GM12878 (cell line): ENCODE data around the gene PRCD. TPM values are rescaled to one million over a fixed set of nuclear protein-coding genes. Genes with fewer than 3 reads are reported as not detected.

Experiments used
- ATAC-seq: fragments of 200-7000 bp; cut with Tn5 transposase; 3 replicates; pipeline ENCODE4 v1.9.1; 2020; ENCODE audit warnings: mild to moderate bottlenecking, moderate library complexity
- BruUV-seq: library from RNA; stranded (reverse); fragments of 400-500 nt; replicated peaks from 2 replicates; lab custom pipeline; 2021; lab: Mats Ljungman, UMichigan
- CTCF ChIA-PET: fragments of 300-600 bp; sonication (Branson Sonifier 250); formaldehyde crosslinking; extraction: SDS; loops from one replicate; lab custom pipeline; 2021; ENCODE audit warnings: inconsistent platforms; lab: Yijun Ruan, JAX
- POLR2A ChIA-PET: fragments of 350-600 bp; formaldehyde crosslinking; extraction: SDS; loops from one replicate; lab custom pipeline; 2021; ENCODE audit warnings: inconsistent platforms; lab: Charles Lee
- RAD21 ChIA-PET: fragments of 300-600 bp; sonication (Branson Sonifier 250); formaldehyde crosslinking; loops from one replicate; lab custom pipeline; 2023; ENCODE audit warnings: antibody characterized with exemption; ENCODE audit not compliant: unreplicated experiment; lab: Charles Lee
- SMC1A ChIA-PET: fragments of 300-600 bp; sonication (Branson Sonifier 250); formaldehyde crosslinking; loops from one replicate; lab custom pipeline; 2023; ENCODE audit not compliant: unreplicated experiment, uncharacterized antibody; lab: Charles Lee
- DNase-seq: peaks from one replicate; pipeline ENCODE4 v3.0.0-alpha.2; 2011; ENCODE audit warnings: low read depth, low spot score
- FAIRE-seq: peaks from 3 replicates; lab custom pipeline; 2011; peaks lifted over from hg19 to GRCh38; lab: Jason Lieb, UNC
- H2AFZ ChIP-seq: 2 replicates; pipeline ENCODE4 v1.6.0; 2011; ENCODE audit warnings: low read depth, low read length, control low read depth; ENCODE audit not compliant: control insufficient read depth
- H3K27ac ChIP-seq: 2 replicates; pipeline ENCODE4 v1.5.1; 2011; ENCODE audit warnings: control low read depth; ENCODE audit not compliant: control insufficient read depth, insufficient read depth
- H3K27me3 ChIP-seq, 2 experiments: replicated peaks in 1 of 2; 2 replicates each; pipeline versions ENCODE4 v1.6.0 to v1.6.1; 2011; ENCODE audit warnings: low read length in 1 of 2; ENCODE audit not compliant: control insufficient read depth in 2 of 2, insufficient read depth in 2 of 2
- H3K36me3 ChIP-seq, 2 experiments: 2 replicates each; pipeline ENCODE4 v1.5.1; 2011; ENCODE audit warnings: low read length in 1 of 2; ENCODE audit not compliant: control insufficient read depth in 2 of 2, insufficient read depth in 2 of 2
- H3K4me1 ChIP-seq: 2 replicates; pipeline ENCODE4 v1.6.1; 2011; ENCODE audit warnings: mild to moderate bottlenecking, low read length, moderate library complexity, mixed read lengths; ENCODE audit not compliant: control insufficient read depth, insufficient read depth
- H3K4me2 ChIP-seq: 2 replicates; pipeline ENCODE4 v1.6.0; 2011; ENCODE audit warnings: control low read depth; ENCODE audit not compliant: control insufficient read depth, insufficient read depth
- H3K4me3 ChIP-seq: fragments of 200-600 bp; sonication (generic); 2 replicates; pipeline ENCODE4 v1.5.1; 2016
- H3K79me2 ChIP-seq: 2 replicates; pipeline ENCODE4 v1.6.0; 2011; ENCODE audit warnings: low read length; ENCODE audit not compliant: control insufficient read depth, insufficient read depth
- H3K9ac ChIP-seq: 2 replicates; pipeline ENCODE4 v1.8.0; 2011; ENCODE audit warnings: low read length, control low read depth, mixed read lengths; ENCODE audit not compliant: control insufficient read depth, insufficient read depth
- H3K9me3 ChIP-seq: replicated peaks from 3 replicates; pipeline ENCODE4 v1.5.1; 2011; ENCODE audit warnings: mild to moderate bottlenecking, low read length; ENCODE audit not compliant: control insufficient read depth, insufficient read depth
- H4K20me1 ChIP-seq: 2 replicates; pipeline ENCODE4 v1.6.0; 2011; ENCODE audit not compliant: control insufficient read depth, insufficient read depth
- BACH1 ChIP-seq: fragments of 450-650 bp; IDR thresholded peaks from 2 replicates; pipeline ENCODE4 v1.6.1; 2017; ENCODE audit warnings: mild to moderate bottlenecking, borderline replicate concordance
- BRCA1 ChIP-seq: IDR thresholded peaks from 2 replicates; pipeline ENCODE4 v1.6.1; 2011; ENCODE audit warnings: low read depth, low read length, improper control_type of control experiment
- CREM ChIP-seq: IDR thresholded peaks from 2 replicates; pipeline ENCODE4 v1.6.1; 2014; ENCODE audit warnings: antibody characterized with exemption, low read depth
- KDM1A ChIP-seq: fragments of 200-600 bp; sonication (generic); IDR thresholded peaks from 2 replicates; pipeline ENCODE4 v1.6.1; 2016; ENCODE audit warnings: borderline replicate concordance
- MXI1 ChIP-seq: fragments of 150-350 bp; IDR thresholded peaks from 2 replicates; pipeline ENCODE4 v1.6.1; 2011; ENCODE audit warnings: low read depth, mild to moderate bottlenecking, inconsistent platforms, low read length, improper control_type of control experiment
- RAD51 ChIP-seq: fragments of 450-650 bp; IDR thresholded peaks from 2 replicates; pipeline ENCODE4 v1.6.1; 2016; ENCODE audit warnings: moderate library complexity, mild to moderate bottlenecking, inconsistent platforms
- SIN3A ChIP-seq: IDR thresholded peaks from 2 replicates; pipeline ENCODE4 v1.6.1; 2012; ENCODE audit warnings: low read depth, low read length, improper control_type of control experiment
- STAT1 ChIP-seq: fragments of 450-650 bp; conservative IDR thresholded peaks from 2 replicates; pipeline ENCODE4 v1.6.1; 2014; ENCODE audit warnings: antibody characterized with exemption, mild to moderate bottlenecking
- TARDBP ChIP-seq: IDR thresholded peaks from 2 replicates; pipeline ENCODE4 v1.6.1; 2016; ENCODE audit warnings: borderline replicate concordance
- YY1 ChIP-seq: IDR thresholded peaks from 2 replicates; pipeline ENCODE4 v1.6.1; 2011; ENCODE audit warnings: low read depth, mild to moderate bottlenecking, low read length
- ZBED1 ChIP-seq: IDR thresholded peaks from 2 replicates; pipeline ENCODE4 v1.6.1; 2016; ENCODE audit warnings: borderline replicate concordance
- in situ Hi-C: fragments of 300-500 bp; cut with MboI; formaldehyde crosslinking; loops from 9 replicates; pipeline ENCODE4 v1.14.3; 2018; ENCODE audit warnings: mixed read lengths
- intact Hi-C: fragments of 100-400 bp; cut with micrococcal nuclease; formaldehyde crosslinking; loops from one replicate; pipeline ENCODE4 v1.14.2; 2022; ENCODE audit not compliant: unreplicated experiment
- polyA plus RNA-seq, 11 experiments: library from polyadenylated mRNA; depleted of rRNA in 4 of 11; unstranded in 6 of 11; stranded (reverse) in 5 of 11; fragments of >200 nt; fragmentation: Nextera tagmentation in 4 of 11; fragmentation: Illumina TruSeq in 1 of 11; extraction: Ambion mirVana in 4 of 11; extraction: Trizol in 1 of 11; gene quantifications; 1 replicate in 1 of 11; 2 replicates in 10 of 11; pipeline versions ENCODE4 v1.2.1 to v1.2.3, GENCODE V29; 2011 to 2016; ENCODE audit warnings: inconsistent platforms in 2 of 11, missing spikeins in 2 of 11, low read depth in 1 of 11
- total RNA-seq, 4 experiments: library from RNA; depleted of rRNA in 3 of 4; stranded (reverse); fragments of >200 nt in 3 of 4; fragmentation: Illumina TruSeq in 1 of 4; extraction: Trizol in 1 of 4; gene quantifications; 2 replicates each; pipeline versions ENCODE4 v1.2.1 to v1.2.3, GENCODE V29; 2013 to 2021
- TF ChIP-seq, protein P1 (sequence below): IDR thresholded peaks from 2 replicates; pipeline ENCODE4 v1.6.1; 2012; ENCODE audit warnings: low read depth, low read length, improper control_type of control experiment
- TF ChIP-seq, protein P2 (sequence below): IDR thresholded peaks from 2 replicates; pipeline ENCODE4 v1.6.1; 2012; ENCODE audit warnings: low read depth, low read length, improper control_type of control experiment
- TF ChIP-seq, protein P3 (sequence below): fragments of 450-650 bp; formaldehyde crosslinking; IDR thresholded peaks from 2 replicates; pipeline ENCODE4 v1.5.0; 2022; ENCODE audit warnings: mild to moderate bottlenecking, missing genetic modification characterization
- TF ChIP-seq, protein P4 (sequence below): fragments of 450-650 bp; IDR thresholded peaks from 2 replicates; pipeline ENCODE4 v1.6.1; 2017; ENCODE audit warnings: mild to moderate bottlenecking, low read depth, inconsistent platforms; ENCODE audit not compliant: poor library complexity, severe bottlenecking

The PRCD gene
- total and polyA plus RNA-seq, 10 of the 15 experiments (the other 5 are each of a cell fraction or from before 2014, with no cell fraction given), result 0.18 to 0.95 (median 0.34) TPM; not detected in 4

DNA sequence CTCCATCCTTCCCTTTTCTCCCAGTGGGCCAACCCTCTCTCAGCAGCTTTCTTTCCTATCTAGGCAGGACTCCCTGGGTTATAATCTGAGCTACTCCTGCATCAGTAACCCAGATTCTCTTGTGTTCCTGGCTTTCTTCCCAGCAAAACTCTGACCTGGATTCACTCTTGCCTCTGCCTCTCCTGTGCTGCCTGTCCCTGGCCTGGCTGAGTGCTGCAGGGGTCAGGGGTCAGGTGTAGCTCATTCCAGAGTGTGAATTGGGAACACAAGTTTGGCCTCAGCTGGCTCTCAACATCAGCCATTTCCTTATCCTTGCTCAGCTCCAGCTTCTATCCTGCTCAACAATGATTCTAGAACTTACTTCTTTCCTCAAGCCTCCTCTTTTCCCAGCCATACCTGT lies 48.3 kb downstream of the PRCD start:
- Histone ChIP-seq H3K4me1 (no peaks in the 10 kb centered on the region), H3K9ac (no peak overlapping the region), H2AFZ (no peak overlapping the region), H3K4me2 (no peak overlapping the region), H3K36me3 (no peaks in the 10 kb centered on the region), H3K27me3 (peaks cover 3 to 9% of the 10 kb centered on the region in 2 experiments; a peak in 3 of 4 replicates), H4K20me1 (no peaks in the 10 kb centered on the region), H3K9me3 (no peaks in the 10 kb centered on the region), H3K79me2 (no peaks in the 10 kb centered on the region), H3K4me3 (no peak overlapping the region), H3K27ac (no peak overlapping the region)
- SMC1A ChIA-PET, result interaction anchor here (1.4 to 2.4 kb wide), 2 partner anchors 10 to 31 kb away, joined by 3 to 8 read pairs; no protein-coding TSS in a partner anchor
- CTCF ChIA-PET, result interaction anchor here (0.8 to 3.0 kb wide), 5 partner anchors 10 to 65 kb away, joined by 3 to 14 read pairs (median 4); no protein-coding TSS in a partner anchor
- intact Hi-C loops (no loop called here), in situ Hi-C loops (no loop called here)
- DNase-seq (no peak), FAIRE-seq (no peak), ATAC-seq (no peak)
- no TSS peak for BruUV-seq
- RAD21 ChIA-PET, result interaction anchor here (0.8 kb wide), 1 partner anchor 36 kb away, joined by 3 read pairs; no protein-coding TSS in a partner anchor
- POLR2A ChIA-PET, result interaction anchor here (0.7 to 0.8 kb wide), 2 partner anchors 10 to 36 kb away, joined by 5 to 6 read pairs; no protein-coding TSS in a partner anchor
- TF ChIP-seq, protein P1, sequence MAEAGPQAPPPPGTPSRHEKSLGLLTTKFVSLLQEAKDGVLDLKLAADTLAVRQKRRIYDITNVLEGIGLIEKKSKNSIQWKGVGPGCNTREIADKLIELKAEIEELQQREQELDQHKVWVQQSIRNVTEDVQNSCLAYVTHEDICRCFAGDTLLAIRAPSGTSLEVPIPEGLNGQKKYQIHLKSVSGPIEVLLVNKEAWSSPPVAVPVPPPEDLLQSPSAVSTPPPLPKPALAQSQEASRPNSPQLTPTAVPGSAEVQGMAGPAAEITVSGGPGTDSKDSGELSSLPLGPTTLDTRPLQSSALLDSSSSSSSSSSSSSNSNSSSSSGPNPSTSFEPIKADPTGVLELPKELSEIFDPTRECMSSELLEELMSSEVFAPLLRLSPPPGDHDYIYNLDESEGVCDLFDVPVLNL, result no peak
- TF ChIP-seq BACH1, result no peak
- TF ChIP-seq YY1, result no peak
- no peak for TF ChIP-seq KDM1A
- no peak for TF ChIP-seq RAD51
- TF ChIP-seq CREM, result no peak
- TF ChIP-seq, protein P2, sequence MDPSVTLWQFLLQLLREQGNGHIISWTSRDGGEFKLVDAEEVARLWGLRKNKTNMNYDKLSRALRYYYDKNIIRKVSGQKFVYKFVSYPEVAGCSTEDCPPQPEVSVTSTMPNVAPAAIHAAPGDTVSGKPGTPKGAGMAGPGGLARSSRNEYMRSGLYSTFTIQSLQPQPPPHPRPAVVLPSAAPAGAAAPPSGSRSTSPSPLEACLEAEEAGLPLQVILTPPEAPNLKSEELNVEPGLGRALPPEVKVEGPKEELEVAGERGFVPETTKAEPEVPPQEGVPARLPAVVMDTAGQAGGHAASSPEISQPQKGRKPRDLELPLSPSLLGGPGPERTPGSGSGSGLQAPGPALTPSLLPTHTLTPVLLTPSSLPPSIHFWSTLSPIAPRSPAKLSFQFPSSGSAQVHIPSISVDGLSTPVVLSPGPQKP, result no peak
- TF ChIP-seq ZBED1, result no peak
- no peak for TF ChIP-seq TARDBP
- TF ChIP-seq, protein P3, sequence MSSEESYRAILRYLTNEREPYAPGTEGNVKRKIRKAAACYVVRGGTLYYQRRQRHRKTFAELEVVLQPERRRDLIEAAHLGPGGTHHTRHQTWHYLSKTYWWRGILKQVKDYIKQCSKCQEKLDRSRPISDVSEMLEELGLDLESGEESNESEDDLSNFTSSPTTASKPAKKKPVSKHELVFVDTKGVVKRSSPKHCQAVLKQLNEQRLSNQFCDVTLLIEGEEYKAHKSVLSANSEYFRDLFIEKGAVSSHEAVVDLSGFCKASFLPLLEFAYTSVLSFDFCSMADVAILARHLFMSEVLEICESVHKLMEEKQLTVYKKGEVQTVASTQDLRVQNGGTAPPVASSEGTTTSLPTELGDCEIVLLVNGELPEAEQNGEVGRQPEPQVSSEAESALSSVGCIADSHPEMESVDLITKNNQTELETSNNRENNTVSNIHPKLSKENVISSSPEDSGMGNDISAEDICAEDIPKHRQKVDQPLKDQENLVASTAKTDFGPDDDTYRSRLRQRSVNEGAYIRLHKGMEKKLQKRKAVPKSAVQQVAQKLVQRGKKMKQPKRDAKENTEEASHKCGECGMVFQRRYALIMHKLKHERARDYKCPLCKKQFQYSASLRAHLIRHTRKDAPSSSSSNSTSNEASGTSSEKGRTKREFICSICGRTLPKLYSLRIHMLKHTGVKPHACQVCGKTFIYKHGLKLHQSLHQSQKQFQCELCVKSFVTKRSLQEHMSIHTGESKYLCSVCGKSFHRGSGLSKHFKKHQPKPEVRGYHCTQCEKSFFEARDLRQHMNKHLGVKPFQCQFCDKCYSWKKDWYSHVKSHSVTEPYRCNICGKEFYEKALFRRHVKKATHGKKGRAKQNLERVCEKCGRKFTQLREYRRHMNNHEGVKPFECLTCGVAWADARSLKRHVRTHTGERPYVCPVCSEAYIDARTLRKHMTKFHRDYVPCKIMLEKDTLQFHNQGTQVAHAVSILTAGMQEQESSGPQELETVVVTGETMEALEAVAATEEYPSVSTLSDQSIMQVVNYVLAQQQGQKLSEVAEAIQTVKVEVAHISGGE (CRISPR knock-in tag), result no peak
- TF ChIP-seq BRCA1, result no peak
- TF ChIP-seq MXI1, result no peak
- TF ChIP-seq, protein P4, sequence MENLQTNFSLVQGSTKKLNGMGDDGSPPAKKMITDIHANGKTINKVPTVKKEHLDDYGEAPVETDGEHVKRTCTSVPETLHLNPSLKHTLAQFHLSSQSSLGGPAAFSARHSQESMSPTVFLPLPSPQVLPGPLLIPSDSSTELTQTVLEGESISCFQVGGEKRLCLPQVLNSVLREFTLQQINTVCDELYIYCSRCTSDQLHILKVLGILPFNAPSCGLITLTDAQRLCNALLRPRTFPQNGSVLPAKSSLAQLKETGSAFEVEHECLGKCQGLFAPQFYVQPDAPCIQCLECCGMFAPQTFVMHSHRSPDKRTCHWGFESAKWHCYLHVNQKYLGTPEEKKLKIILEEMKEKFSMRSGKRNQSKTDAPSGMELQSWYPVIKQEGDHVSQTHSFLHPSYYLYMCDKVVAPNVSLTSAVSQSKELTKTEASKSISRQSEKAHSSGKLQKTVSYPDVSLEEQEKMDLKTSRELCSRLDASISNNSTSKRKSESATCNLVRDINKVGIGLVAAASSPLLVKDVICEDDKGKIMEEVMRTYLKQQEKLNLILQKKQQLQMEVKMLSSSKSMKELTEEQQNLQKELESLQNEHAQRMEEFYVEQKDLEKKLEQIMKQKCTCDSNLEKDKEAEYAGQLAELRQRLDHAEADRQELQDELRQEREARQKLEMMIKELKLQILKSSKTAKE, result no peak
- TF ChIP-seq SIN3A, result no peak
- TF ChIP-seq STAT1, result no peak
